GM19468 (cell line): Measurements from ENCODE around the gene SCAPER.

Experiments
- ATAC-seq: cut with Tn5 transposase; IDR thresholded peaks from one replicate; pipeline ENCODE4 v1.9.1; 2021; ENCODE audit warnings: mild to moderate bottlenecking, moderate library complexity, moderate number of reproducible peaks; ENCODE audit not compliant: unreplicated experiment; ENCODE audit errors: extremely low read depth

SCAPER gene

GRCh38 chr15:76346669-76347481 is 558.3 kb downstream of the SCAPER start:
- no peak for ATAC-seq

- ATAC-seq, result no peak
Measured at GRCh38 chr15:76345880-76346668, 559.1 kb downstream of the SCAPER start.

- no peak for ATAC-seq
Measured at GRCh38 chr15:76345583-76345879, 559.6 kb downstream of the SCAPER start.

- no peak for ATAC-seq
Measured at GRCh38 chr15:76344893-76345582, 560.1 kb downstream of the SCAPER start.

- no peak for ATAC-seq
Measured at GRCh38 chr15:76343313-76343996, 561.7 kb downstream of the SCAPER start.

- no peak for ATAC-seq
Measured at GRCh38 chr15:76342382-76343201, 562.5 kb downstream of the SCAPER start.

GRCh38 chr15:76342058-76342381 is 563.1 kb downstream of the SCAPER start:
- no peak for ATAC-seq

GRCh38 chr15:76341366-76342057 is 563.6 kb downstream of the SCAPER start:
- no peak for ATAC-seq

GRCh38 chr15:76340803-76341365 is 564.3 kb downstream of the SCAPER start:
- ATAC-seq, result no peak

GRCh38 chr15:76340198-76340802 is 564.8 kb downstream of the SCAPER start:
- ATAC-seq, result no peak

GRCh38 chr15:76339305-76340197 is 565.6 kb downstream of the SCAPER start:
- no peak for ATAC-seq

- ATAC-seq, result no peak
Measured at GRCh38 chr15:76338486-76339304, 566.4 kb downstream of the SCAPER start.

GRCh38 chr15:76337696-76338485 is 567.2 kb downstream of the SCAPER start:
- no peak for ATAC-seq

GRCh38 chr15:76337059-76337695 is 568.0 kb downstream of the SCAPER start:
- no peak for ATAC-seq

GRCh38 chr15:76336254-76337058 is 568.7 kb downstream of the SCAPER start, which contains the start of gene ISL2:
Gene ISL2 (plus strand): TSS chr15:76336773. CDS start chr15:76336884, 111 bp downstream.
- no peak for ATAC-seq
